ENCODE measurements around the gene CCSER2. TPM values are rescaled to one million over a fixed set of nuclear protein-coding genes. Genes with fewer than 3 reads are reported as not detected.

Gene CCSER2
- total and polyA plus RNA-seq, 2 donors (not counting 1 experiment from before 2014, with no cell fraction given) = 6.0 to 45.9 TPM

DNA sequence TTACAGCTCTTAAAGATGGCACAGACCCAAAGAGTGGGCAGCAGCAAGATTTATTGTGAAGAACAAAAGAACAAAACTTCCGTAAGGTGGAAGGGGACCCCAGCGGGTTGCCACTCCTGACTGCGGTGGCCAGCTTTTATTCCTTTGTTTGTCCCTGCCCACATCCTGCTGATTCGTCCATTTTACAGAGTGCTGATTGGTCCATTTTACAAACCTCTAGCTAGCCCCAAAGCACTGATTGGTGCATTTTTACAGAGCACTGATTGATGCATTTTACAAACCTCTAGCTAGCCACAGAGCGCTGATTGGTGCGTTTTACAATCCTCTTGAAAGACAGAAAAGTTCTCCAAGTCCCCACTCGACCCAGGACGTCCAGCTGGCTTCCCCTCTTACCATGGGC is 16.8 kb upstream of the CCSER2 start:
- H3K79me2 ChIP-seq (ENCODE audit: control insufficient read depth, insufficient read depth, low read length) = no peaks in the 10 kb centered on the region
- H3K4me1 Mint-ChIP-seq = peaks cover 2% of the 10 kb centered on the region
- H3K27ac ChIP-seq (ENCODE audit: low read length in 2 of 2) = no peak overlapping the region
- ATAC-seq (ENCODE audit: low read depth) (no peak), DNase-seq (no peak)
- no peak overlapping the region for H2AFZ ChIP-seq (ENCODE audit: insufficient read depth, low read depth, low read length, poor library complexity, severe bottlenecking)
- no peaks in the 10 kb centered on the region for H4K20me1 ChIP-seq (ENCODE audit: control insufficient read depth, insufficient read depth, low read length, poor library complexity, severe bottlenecking)
- no peaks in the 10 kb centered on the region for H3K9me3 Mint-ChIP-seq (ENCODE audit: insufficient read depth)
- peaks cover 0 to 7% (median 0%) of the 10 kb centered on the region in 3 donors for H3K9me3 ChIP-seq (ENCODE audit: control extremely low read depth in 1 of 3, control insufficient read depth in 2 of 3, insufficient read depth in 1 of 3, low read length in 2 of 3)
- H3K27ac Mint-ChIP-seq = no peak overlapping the region
- H3K27me3 ChIP-seq (replicated peaks in 1 of 4; ENCODE audit: control extremely low read depth in 1 of 4, control insufficient read depth in 3 of 4, insufficient read depth in 4 of 4, low read length in 3 of 4) = peaks cover 0 to 11% (median 1%) of the 10 kb centered on the region in 4 experiments
- H3K4me3 ChIP-seq (ENCODE audit: control extremely low read depth in 1 of 5, extremely low read depth in 1 of 5, insufficient read depth in 1 of 5, low read depth in 2 of 5, low read length in 4 of 5) = no peak overlapping the region
- no peaks in the 10 kb centered on the region for H3K36me3 ChIP-seq (replicated peaks in 1 of 2; ENCODE audit: control extremely low read depth in 1 of 2, control insufficient read depth in 1 of 2, extremely low read depth in 1 of 2, insufficient read depth in 2 of 2, low read length in 1 of 2)
- no peak overlapping the region for H3K4me2 ChIP-seq (replicated peaks; ENCODE audit: low read depth, low read length, poor library complexity, severe bottlenecking)
- POLR2A ChIA-PET = no interaction called here
- H3K4me1 ChIP-seq (ENCODE audit: control insufficient read depth in 2 of 2, insufficient read depth in 2 of 2, low read length in 2 of 2) = peaks cover 0 to 4% of the 10 kb centered on the region in 2 donors
- TF ChIP-seq EZH2 (IDR thresholded peaks at IDR 0.05; ENCODE audit: borderline replicate concordance, insufficient read depth, low read depth, low read length, poor library complexity, severe bottlenecking) = no peak
- TF ChIP-seq, protein P1, sequence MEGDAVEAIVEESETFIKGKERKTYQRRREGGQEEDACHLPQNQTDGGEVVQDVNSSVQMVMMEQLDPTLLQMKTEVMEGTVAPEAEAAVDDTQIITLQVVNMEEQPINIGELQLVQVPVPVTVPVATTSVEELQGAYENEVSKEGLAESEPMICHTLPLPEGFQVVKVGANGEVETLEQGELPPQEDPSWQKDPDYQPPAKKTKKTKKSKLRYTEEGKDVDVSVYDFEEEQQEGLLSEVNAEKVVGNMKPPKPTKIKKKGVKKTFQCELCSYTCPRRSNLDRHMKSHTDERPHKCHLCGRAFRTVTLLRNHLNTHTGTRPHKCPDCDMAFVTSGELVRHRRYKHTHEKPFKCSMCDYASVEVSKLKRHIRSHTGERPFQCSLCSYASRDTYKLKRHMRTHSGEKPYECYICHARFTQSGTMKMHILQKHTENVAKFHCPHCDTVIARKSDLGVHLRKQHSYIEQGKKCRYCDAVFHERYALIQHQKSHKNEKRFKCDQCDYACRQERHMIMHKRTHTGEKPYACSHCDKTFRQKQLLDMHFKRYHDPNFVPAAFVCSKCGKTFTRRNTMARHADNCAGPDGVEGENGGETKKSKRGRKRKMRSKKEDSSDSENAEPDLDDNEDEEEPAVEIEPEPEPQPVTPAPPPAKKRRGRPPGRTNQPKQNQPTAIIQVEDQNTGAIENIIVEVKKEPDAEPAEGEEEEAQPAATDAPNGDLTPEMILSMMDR (IDR thresholded peaks at IDR 0.05) = no peak
- intact Hi-C loops (cut with micrococcal nuclease) = no loop called here
- no peak overlapping the region for H3K4me3 Mint-ChIP-seq
- peaks cover 5% of the 10 kb centered on the region for H3K27me3 Mint-ChIP-seq
- 95% methylated on average over 8 of the region's 8 CpGs for WGBS (ENCODE audit: insufficient coverage)
- no peak overlapping the region for H3K9ac ChIP-seq (ENCODE audit: low read length)
- CTCF ChIA-PET = no interaction called here

DNA sequence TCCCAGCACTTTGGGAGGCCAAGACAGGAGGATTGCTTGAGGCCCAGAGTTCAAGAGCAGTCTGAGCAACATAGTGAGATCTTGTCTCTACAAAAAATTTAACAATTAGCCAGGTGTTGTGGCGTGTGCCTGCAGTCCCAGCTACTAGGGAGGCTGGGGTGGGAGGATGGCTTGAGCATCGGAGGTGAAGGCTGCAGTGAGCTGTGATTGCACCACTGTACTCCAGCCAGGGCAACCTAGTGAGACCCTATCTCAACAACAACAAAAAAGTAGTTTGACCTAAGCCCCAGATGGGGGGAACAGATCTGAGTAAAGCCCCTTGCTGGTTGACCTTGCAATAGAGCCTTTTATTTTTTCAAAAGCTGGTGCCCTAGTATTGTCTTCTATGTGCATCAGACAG is 15.6 kb upstream of the CCSER2 start:
- no CpG with 5 or more reads among the region's 2 CpGs for WGBS (ENCODE audit: insufficient coverage)
- ATAC-seq (ENCODE audit: low read depth) = no peak
- Histone ChIP-seq H3K4me1 (ENCODE audit: control insufficient read depth in 2 of 2, insufficient read depth in 2 of 2, low read length in 2 of 2) (peaks cover 0 to 4% of the 10 kb centered on the region in 2 donors), H3K9me3 (ENCODE audit: control extremely low read depth in 1 of 3, control insufficient read depth in 2 of 3, insufficient read depth in 1 of 3, low read length in 2 of 3) (peaks cover 0 to 7% (median 0%) of the 10 kb centered on the region in 3 donors), H3K9ac (ENCODE audit: low read length) (no peak overlapping the region), H3K4me3 (ENCODE audit: control extremely low read depth in 1 of 5, extremely low read depth in 1 of 5, insufficient read depth in 1 of 5, low read depth in 2 of 5, low read length in 4 of 5) (no peak overlapping the region), H3K79me2 (ENCODE audit: control insufficient read depth, insufficient read depth, low read length) (no peaks in the 10 kb centered on the region), H2AFZ (ENCODE audit: insufficient read depth, low read depth, low read length, poor library complexity, severe bottlenecking) (no peak overlapping the region), H4K20me1 (ENCODE audit: control insufficient read depth, insufficient read depth, low read length, poor library complexity, severe bottlenecking) (no peaks in the 10 kb centered on the region), H3K36me3 (replicated peaks in 1 of 2; ENCODE audit: control extremely low read depth in 1 of 2, control insufficient read depth in 1 of 2, extremely low read depth in 1 of 2, insufficient read depth in 2 of 2, low read length in 1 of 2) (no peaks in the 10 kb centered on the region), H3K27me3 (replicated peaks in 1 of 4; ENCODE audit: control extremely low read depth in 1 of 4, control insufficient read depth in 3 of 4, insufficient read depth in 4 of 4, low read length in 3 of 4) (peaks cover 0 to 8% (median 1%) of the 10 kb centered on the region in 4 experiments), H3K4me2 (replicated peaks; ENCODE audit: low read depth, low read length, poor library complexity, severe bottlenecking) (no peak overlapping the region), H3K27ac (ENCODE audit: low read length in 2 of 2) (no peak overlapping the region)
- H3K4me3 Mint-ChIP-seq = no peak overlapping the region
- no peak for DNase-seq
- intact Hi-C loops (cut with micrococcal nuclease) = no loop called here
- CTCF ChIA-PET = no interaction called here
- no peak overlapping the region for H3K27ac Mint-ChIP-seq
- TF ChIP-seq, protein P1 (IDR thresholded peaks at IDR 0.05) = no peak
- no peak for TF ChIP-seq EZH2 (IDR thresholded peaks at IDR 0.05; ENCODE audit: borderline replicate concordance, insufficient read depth, low read depth, low read length, poor library complexity, severe bottlenecking)
- POLR2A ChIA-PET = no interaction called here
- no peaks in the 10 kb centered on the region for H3K9me3 Mint-ChIP-seq (ENCODE audit: insufficient read depth)
- peaks cover 10% of the 10 kb centered on the region for H3K4me1 Mint-ChIP-seq
- peaks cover 5% of the 10 kb centered on the region for H3K27me3 Mint-ChIP-seq
